ENCODE results near the gene GALK1. TPM values are rescaled to one million over a fixed set of nuclear protein-coding genes. Genes with fewer than 3 reads are reported as not detected.
A peak's percentile ranks its signal among the peaks of the same experiment; 100 is the strongest.

The GALK1 gene
- total and polyA plus RNA-seq, 2 of the 13 experiments (the other 11 are each of a cell fraction or from before 2014, with no cell fraction given), result 59.9 to 93.6 TPM

GRCh38 chr17:75749545-75750389 is 15.2 kb downstream of the GALK1 start (continued):
- TF ChIP-seq CTCF (CRISPR knock-in tag; IDR thresholded peaks at IDR 0.05) (peak; percentile 98), ZNF839 (CRISPR knock-in tag; IDR thresholded peaks at IDR 0.05; ENCODE audit: borderline replicate concordance) (no peak), ZNF687 (CRISPR knock-in tag; IDR thresholded peaks at IDR 0.05) (peak; percentile 59), ZNF101 (CRISPR knock-in tag; IDR thresholded peaks at IDR 0.05; ENCODE audit: borderline replicate concordance, low read depth) (no peak), HMGXB4 (CRISPR knock-in tag; IDR thresholded peaks at IDR 0.05; ENCODE audit: borderline replicate concordance in 1 of 2, low read depth in 1 of 2) (peak; percentile 71 to 82; a peak in 3 of 4 replicates), FOXJ3 (CRISPR knock-in tag; IDR thresholded peaks at IDR 0.05; ENCODE audit: borderline replicate concordance) (no peak), MTA1 (CRISPR knock-in tag; IDR thresholded peaks at IDR 0.05; ENCODE audit: borderline replicate concordance) (no peak), ZNF766 (CRISPR knock-in tag; IDR thresholded peaks at IDR 0.05; ENCODE audit: borderline replicate concordance) (no peak), RAD21 (CRISPR knock-in tag; IDR thresholded peaks at IDR 0.05) (peak; percentile 93), FOXO4 (CRISPR knock-in tag; conservative IDR thresholded peaks at IDR 0.05) (no peak), ZNF20 (CRISPR knock-in tag; IDR thresholded peaks at IDR 0.05) (no peak), PLSCR1 (CRISPR knock-in tag; IDR thresholded peaks at IDR 0.05; ENCODE audit: borderline replicate concordance) (no peak), ZNF207 (IDR thresholded peaks at IDR 0.05; ENCODE audit: borderline replicate concordance) (no peak), ZFP90 (CRISPR knock-in tag; IDR thresholded peaks at IDR 0.05; ENCODE audit: borderline replicate concordance) (no peak; the same call in 1 of the 2 replicates), SAFB2 (CRISPR knock-in tag; IDR thresholded peaks at IDR 0.05; ENCODE audit: borderline replicate concordance, low read depth) (no peak), SPEN (CRISPR knock-in tag; IDR thresholded peaks at IDR 0.05; ENCODE audit: low read depth) (no peak), TCF12 (IDR thresholded peaks at IDR 0.05) (no peak), TCF12 (CRISPR knock-in tag; IDR thresholded peaks at IDR 0.05) (no peak)

Data from HepG2 (cell line).